ACC112 (cell line): ENCODE measurements around the gene TRA2B.

Source experiments
- H2AFZ ChIP-seq: fragments of 200-600 bp; sonication (generic); one replicate; pipeline ENCODE4 v1.6.0; 2017; ENCODE audit warnings: antibody characterized with exemption, low read length; ENCODE audit not compliant: unreplicated experiment
- H3K27ac ChIP-seq: fragments of 200-600 bp; sonication (generic); 2 replicates; pipeline ENCODE4 v1.5.1; 2014; ENCODE audit warnings: low read depth, mild to moderate bottlenecking, antibody characterized with exemption, low read length, moderate library complexity
- H3K27me3 ChIP-seq: fragments of 200-600 bp; sonication (generic); 2 replicates; pipeline ENCODE4 v1.6.1; 2014; ENCODE audit warnings: mild to moderate bottlenecking, antibody characterized with exemption, low read length, moderate library complexity, mixed read lengths; ENCODE audit not compliant: insufficient read depth
- H3K36me3 ChIP-seq: fragments of 200-600 bp; sonication (generic); 2 replicates; pipeline ENCODE4 v1.6.1; 2016; ENCODE audit warnings: mild to moderate bottlenecking, antibody characterized with exemption, low read length, moderate library complexity, mixed read lengths; ENCODE audit not compliant: insufficient read depth
- H3K4me1 ChIP-seq: fragments of 200-600 bp; sonication (generic); one replicate; pipeline ENCODE4 v1.6.1; 2016; ENCODE audit warnings: low read length, mixed read lengths; ENCODE audit not compliant: insufficient read depth, unreplicated experiment, control insufficient read depth
- H3K4me3 ChIP-seq: fragments of 200-600 bp; sonication (generic); 2 replicates; pipeline ENCODE4 v1.5.1; 2014; ENCODE audit warnings: mild to moderate bottlenecking, low read depth, low read length
- H3K79me2 ChIP-seq: fragments of 200-600 bp; sonication (generic); one replicate; pipeline ENCODE4 v1.6.0; 2016; ENCODE audit warnings: low read length; ENCODE audit not compliant: control insufficient read depth, unreplicated experiment, insufficient read depth

Gene TRA2B

DNA sequence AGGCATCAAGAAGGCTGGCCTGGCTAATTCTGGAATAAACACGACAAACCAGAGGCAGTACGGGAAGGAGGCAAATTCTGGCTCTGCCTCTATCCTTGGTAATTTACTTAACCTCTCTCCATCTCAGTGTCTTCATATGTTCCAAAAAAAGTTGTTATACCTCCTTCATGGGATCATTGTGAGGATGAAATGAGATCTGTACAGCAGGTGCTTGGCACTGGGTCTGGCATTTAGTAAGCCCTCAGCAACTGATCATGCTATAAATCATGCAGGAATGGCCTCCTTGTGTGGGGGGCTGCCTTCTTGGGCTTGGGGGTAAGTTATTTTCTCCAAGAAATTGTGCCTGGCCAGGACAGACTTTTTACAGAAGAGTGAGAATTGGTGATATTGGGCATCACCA is 38.3 kb upstream of the TRA2B start:
- Histone ChIP-seq H3K4me3 (no peak overlapping the region), H2AFZ (no peak overlapping the region), H3K27me3 (no peaks in the 10 kb centered on the region), H3K36me3 (no peaks in the 10 kb centered on the region), H3K79me2 (no peaks in the 10 kb centered on the region), H3K4me1 (peaks cover 17% of the 10 kb centered on the region), H3K27ac (no peak overlapping the region)

GRCh38 chr3:185971579-185971978 is 33.8 kb upstream of the TRA2B start:
- no peaks in the 10 kb centered on the region for H3K36me3 ChIP-seq
- no peaks in the 10 kb centered on the region for H3K4me1 ChIP-seq
- H3K27me3 ChIP-seq: no peaks in the 10 kb centered on the region
- no peak overlapping the region for H3K4me3 ChIP-seq
- H2AFZ ChIP-seq: no peak overlapping the region
- no peak overlapping the region for H3K27ac ChIP-seq
- no peaks in the 10 kb centered on the region for H3K79me2 ChIP-seq

GRCh38 chr3:185968168-185968567 is 30.4 kb upstream of the TRA2B start:
- no peaks in the 10 kb centered on the region for H3K4me1 ChIP-seq
- no peak overlapping the region for H3K27ac ChIP-seq
- peaks cover 2% of the 10 kb centered on the region for H3K79me2 ChIP-seq
- H2AFZ ChIP-seq: no peak overlapping the region
- H3K27me3 ChIP-seq: no peaks in the 10 kb centered on the region
- no peak overlapping the region for H3K4me3 ChIP-seq
- no peaks in the 10 kb centered on the region for H3K36me3 ChIP-seq

GRCh38 chr3:185966655-185967054 is 28.8 kb upstream of the TRA2B start:
- no peaks in the 10 kb centered on the region for H3K36me3 ChIP-seq
- no peak overlapping the region for H3K27ac ChIP-seq
- no peak overlapping the region for H2AFZ ChIP-seq
- no peak overlapping the region for H3K4me3 ChIP-seq
- H3K79me2 ChIP-seq: peaks cover 8% of the 10 kb centered on the region
- no peaks in the 10 kb centered on the region for H3K27me3 ChIP-seq
- H3K4me1 ChIP-seq: no peaks in the 10 kb centered on the region

GRCh38 chr3:185965496-185965895 is 27.7 kb upstream of the TRA2B start:
- no peaks in the 10 kb centered on the region for H3K36me3 ChIP-seq
- H2AFZ ChIP-seq: no peak overlapping the region
- no peak overlapping the region for H3K4me3 ChIP-seq
- peaks cover 18% of the 10 kb centered on the region for H3K79me2 ChIP-seq
- H3K27ac ChIP-seq: no peak overlapping the region
- H3K4me1 ChIP-seq: peaks cover 3% of the 10 kb centered on the region
- H3K27me3 ChIP-seq: no peaks in the 10 kb centered on the region

GRCh38 chr3:185961675-185962232 is 23.9 kb upstream of the TRA2B start:
- Histone ChIP-seq H3K4me1 (peaks cover 18% of the 10 kb centered on the region), H3K79me2 (peaks cover 22% of the 10 kb centered on the region)

DNA sequence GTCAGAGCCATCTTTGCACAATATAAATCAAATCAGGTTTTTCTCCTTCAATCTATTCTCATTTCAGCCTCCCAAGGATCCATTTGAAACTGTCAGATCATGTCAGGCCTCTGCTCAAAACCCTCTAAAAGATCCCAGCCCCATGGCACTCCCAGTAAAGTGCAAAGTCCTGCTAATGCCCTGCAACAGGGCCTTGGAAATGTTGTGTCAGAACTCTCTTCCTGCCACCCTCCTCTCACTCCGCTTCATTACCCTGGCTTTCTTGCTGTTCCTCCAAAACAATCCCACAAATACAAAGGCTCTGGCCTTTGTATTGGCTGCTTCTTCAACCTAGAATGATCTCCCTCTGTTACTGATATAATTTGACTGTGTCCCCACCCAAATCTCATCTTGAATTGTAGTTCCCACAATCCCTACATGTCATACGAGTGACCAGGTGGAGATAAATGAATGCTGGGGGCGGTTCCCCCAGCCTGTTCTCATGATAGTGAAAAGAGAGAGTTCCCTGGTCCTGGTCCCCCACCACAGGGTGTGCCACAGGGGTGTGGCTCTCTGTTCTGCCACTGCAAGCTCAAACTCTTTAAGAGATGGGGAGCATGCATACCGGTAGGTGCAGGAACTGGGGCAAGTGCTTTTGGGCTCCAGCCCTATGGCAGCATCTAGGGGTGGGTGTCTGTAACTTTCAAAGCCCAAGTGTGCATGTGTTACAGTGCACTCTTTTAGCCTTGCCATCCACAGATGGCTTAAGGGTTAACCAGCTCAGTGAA is 22.9 kb upstream of the TRA2B start:
- H3K4me1 ChIP-seq: peaks cover 18% of the 10 kb centered on the region
- H3K79me2 ChIP-seq: peaks cover 22% of the 10 kb centered on the region
- no peaks in the 10 kb centered on the region for H3K36me3 ChIP-seq
- peak overlapping the region; percentile 70 for H2AFZ ChIP-seq
- H3K27ac ChIP-seq: peak overlapping the region; percentile 90
- H3K27me3 ChIP-seq: no peaks in the 10 kb centered on the region
- H3K4me3 ChIP-seq: peak overlapping the region; percentile 68

More at GRCh38 chr3:185961675-185962232, 23.9 kb upstream of the TRA2B start:
- peak overlapping the region; percentile 68; the same call in 1 of the 2 replicates for H3K4me3 ChIP-seq
- no peaks in the 10 kb centered on the region for H3K27me3 ChIP-seq
- no peak overlapping the region for H2AFZ ChIP-seq
- no peaks in the 10 kb centered on the region for H3K36me3 ChIP-seq
- no peak overlapping the region for H3K27ac ChIP-seq

DNA sequence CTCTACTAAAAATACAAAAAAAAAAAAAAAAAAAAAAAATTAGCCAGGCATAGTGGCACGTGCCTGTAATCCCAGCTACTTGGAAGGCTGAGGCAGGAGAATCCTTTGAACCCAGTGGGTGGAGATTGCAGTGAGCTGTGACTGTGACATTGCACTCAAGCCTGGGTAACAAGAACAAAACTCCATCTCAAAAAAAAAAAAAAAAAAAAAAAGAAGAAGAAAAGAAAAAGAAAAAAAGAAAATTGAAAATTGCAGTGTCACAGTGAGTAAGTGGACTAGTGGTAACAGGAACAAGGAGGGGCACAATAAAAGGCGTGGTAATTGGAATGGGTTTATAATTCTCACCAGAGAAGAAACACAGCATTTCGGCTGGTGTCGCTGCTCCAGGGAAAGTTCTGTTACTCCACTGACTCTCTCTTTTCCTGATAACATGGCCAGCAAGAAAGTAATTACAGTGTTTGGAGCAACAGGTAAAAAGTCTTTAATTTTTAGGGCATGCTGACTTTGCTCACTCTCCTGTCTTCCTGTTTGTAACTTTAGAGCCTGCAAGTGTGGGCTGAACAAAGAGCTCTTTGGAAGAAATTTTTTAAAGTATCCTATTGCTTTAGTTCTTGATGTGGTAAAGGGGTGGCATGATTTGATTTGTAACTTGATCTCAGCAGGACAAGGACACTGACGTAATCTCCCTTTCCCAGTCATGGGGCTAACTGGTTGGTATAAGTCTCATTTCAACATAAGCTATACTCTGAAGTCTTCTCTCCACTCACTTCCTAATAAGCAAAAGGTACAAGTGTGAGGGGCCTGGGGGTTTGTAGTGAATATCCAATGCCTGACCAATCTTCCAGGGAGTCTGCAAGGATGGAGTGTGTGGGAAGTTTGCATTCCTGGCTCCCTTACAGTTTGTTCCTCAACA is 22.1 kb upstream of the TRA2B start:
- H3K36me3 ChIP-seq: no peaks in the 10 kb centered on the region
- H3K4me1 ChIP-seq: peaks cover 18% of the 10 kb centered on the region
- H3K4me3 ChIP-seq: peak overlapping the region; percentile 68
- peaks cover 22% of the 10 kb centered on the region for H3K79me2 ChIP-seq
- H2AFZ ChIP-seq: peak overlapping the region; percentile 70
- peak overlapping the region; percentile 90 for H3K27ac ChIP-seq
- H3K27me3 ChIP-seq: no peaks in the 10 kb centered on the region

DNA sequence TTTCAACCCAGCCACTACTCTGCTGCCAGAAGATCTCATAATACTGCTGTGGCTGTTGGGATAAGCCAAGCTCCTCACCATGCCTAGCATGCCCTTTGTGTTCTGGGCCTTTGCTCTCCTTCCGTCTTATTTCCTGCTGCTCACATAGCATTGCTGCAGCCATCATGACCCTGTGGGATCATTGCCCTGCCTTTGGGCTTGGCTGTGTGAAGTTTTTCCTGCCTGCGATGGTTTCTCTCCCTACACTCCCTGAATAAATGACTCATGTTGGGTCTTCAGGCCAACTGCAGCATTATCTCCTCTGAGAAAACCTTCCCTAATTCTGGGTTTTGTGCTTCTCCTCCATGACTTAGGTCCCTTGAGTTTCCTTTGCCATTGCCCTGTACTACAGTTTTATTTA is 20.8 kb upstream of the TRA2B start:
- no peaks in the 10 kb centered on the region for H3K27me3 ChIP-seq
- H3K27ac ChIP-seq: peak overlapping the region; percentile 90
- peaks cover 22% of the 10 kb centered on the region for H3K79me2 ChIP-seq
- H3K36me3 ChIP-seq: no peaks in the 10 kb centered on the region
- peak overlapping the region; percentile 12 for H2AFZ ChIP-seq
- no peak overlapping the region for H3K4me3 ChIP-seq
- peaks cover 18% of the 10 kb centered on the region for H3K4me1 ChIP-seq

- no peak overlapping the region for H3K4me3 ChIP-seq
- no peaks in the 10 kb centered on the region for H3K27me3 ChIP-seq
- no peak overlapping the region for H3K27ac ChIP-seq
- no peak overlapping the region for H2AFZ ChIP-seq
- no peaks in the 10 kb centered on the region for H3K36me3 ChIP-seq
- peaks cover 11% of the 10 kb centered on the region for H3K79me2 ChIP-seq
- peaks cover 18% of the 10 kb centered on the region for H3K4me1 ChIP-seq
These were observed 18.4 kb upstream of the TRA2B start for GRCh38 chr3:185956244-185956643.
